Naive thymus-derived CD4-positive, alpha-beta T cell (primary cell): Measurements from ENCODE around the gene TFDP1. TPM values are rescaled to one million over a fixed set of nuclear protein-coding genes. Genes with fewer than 3 reads are reported as not detected.

Experiments
- ATAC-seq: fragments of 150-1000 bp; cut with Tn5 transposase; 2 replicates; pipeline ENCODE4 v1.10.0; 2021; ENCODE audit warnings: mild to moderate bottlenecking, moderate library complexity
- CTCF ChIA-PET: fragments of 350-600 bp; sonication (Branson Sonifier 250); formaldehyde crosslinking; loops from one replicate; lab custom pipeline; 2021; ENCODE audit warnings: antibody characterized with exemption; lab: Charles Lee
- POLR2A ChIA-PET: fragments of 350-600 bp; sonication (Branson Sonifier 250); formaldehyde crosslinking; loops from one replicate; lab custom pipeline; 2021; ENCODE audit warnings: antibody characterized with exemption, inconsistent platforms; lab: Charles Lee
- DNase-seq, 9 donors: peaks; one replicate each; pipeline versions ENCODE4 v3.0.0 to v3.0.0-alpha.2; 2020 to 2022; ENCODE audit warnings: mixed read lengths in 1 of 9
- H3K27ac ChIP-seq: one replicate; pipeline ENCODE4 v1.7.0; 2013; ENCODE audit warnings: mild to moderate bottlenecking, low read depth, low read length, moderate library complexity
- H3K27me3 ChIP-seq, 2 donors: one replicate each; pipeline ENCODE4 v1.7.0; 2013; ENCODE audit warnings: low read length in 2 of 2, mild to moderate bottlenecking in 2 of 2, moderate library complexity in 2 of 2; ENCODE audit not compliant: control insufficient read depth in 2 of 2, insufficient read depth in 2 of 2
- H3K36me3 ChIP-seq, 3 experiments: 1 replicate in 2 of 3; 2 replicates in 1 of 3; pipeline ENCODE4 v1.7.0; 2013; ENCODE audit warnings: low read length in 3 of 3, mild to moderate bottlenecking in 3 of 3, moderate library complexity in 1 of 3; ENCODE audit not compliant: insufficient read depth in 3 of 3, control insufficient read depth in 2 of 3
- H3K4me1 ChIP-seq, 2 donors: one replicate each; pipeline ENCODE4 v1.7.0; 2013; ENCODE audit warnings: low read length in 2 of 2, mild to moderate bottlenecking in 2 of 2, moderate library complexity in 1 of 2; ENCODE audit not compliant: control insufficient read depth in 2 of 2, insufficient read depth in 2 of 2
- H3K4me3 ChIP-seq: 2 replicates; pipeline ENCODE4 v1.7.0; 2013; ENCODE audit warnings: mild to moderate bottlenecking, low read length
- H3K9me3 ChIP-seq, 3 experiments: 1 replicate in 2 of 3; 2 replicates in 1 of 3; pipeline ENCODE4 v1.7.0; 2013; ENCODE audit warnings: low read length in 3 of 3; ENCODE audit not compliant: control insufficient read depth in 2 of 3
- H3K27ac Mint-ChIP-seq, 9 donors: one replicate each; pipeline ENCODE4 v1.8.0; 2020 to 2022; ENCODE audit warnings: mixed read lengths in 9 of 9, mild to moderate bottlenecking in 8 of 9, moderate library complexity in 5 of 9, inconsistent platforms in 2 of 9
- H3K27me3 Mint-ChIP-seq, 5 donors: one replicate each; pipeline ENCODE4 v1.8.0; 2021 to 2022; ENCODE audit warnings: mixed read lengths in 5 of 5, mild to moderate bottlenecking in 1 of 5
- H3K36me3 Mint-ChIP-seq, 5 donors: one replicate each; pipeline ENCODE4 v1.8.0; 2020 to 2022; ENCODE audit warnings: mixed read lengths in 5 of 5, mild to moderate bottlenecking in 3 of 5, inconsistent platforms in 1 of 5
- H3K4me1 Mint-ChIP-seq, 7 donors: one replicate each; pipeline ENCODE4 v1.8.0; 2020 to 2022; ENCODE audit warnings: mixed read lengths in 7 of 7, mild to moderate bottlenecking in 3 of 7, inconsistent platforms in 1 of 7
- H3K4me3 Mint-ChIP-seq, 10 donors: one replicate each; pipeline ENCODE4 v1.8.0; 2020 to 2022; ENCODE audit warnings: mild to moderate bottlenecking in 10 of 10, mixed read lengths in 10 of 10, moderate library complexity in 6 of 10, inconsistent platforms in 2 of 10
- H3K9me3 Mint-ChIP-seq, 11 donors: one replicate each; pipeline ENCODE4 v1.8.0; 2020 to 2022; ENCODE audit warnings: mixed read lengths in 11 of 11, mild to moderate bottlenecking in 4 of 11, inconsistent platforms in 1 of 11, moderate library complexity in 1 of 11
- intact Hi-C, 2 donors: fragments of 100-400 bp; cut with micrococcal nuclease; formaldehyde crosslinking; loops; one replicate each; pipeline ENCODE4 v1.15.1; 2023
- polyA plus RNA-seq, 2 donors: library from polyadenylated mRNA; unstranded; fragments of 300-500 nt; fragmentation: Illumina TruSeq; gene quantifications; one replicate each; pipeline ENCODE4 v1.2.3, GENCODE V29; 2021
- total RNA-seq, 6 experiments: library from RNA in 5 of 6; stranded (reverse) in 5 of 6; gene quantifications; 1 replicate in 5 of 6; 2 replicates in 1 of 6; pipeline ENCODE4 v1.2.3 and lab custom pipeline; 2021 to 2026

The TFDP1 gene
- total and polyA plus RNA-seq, 7 experiments from 2014 or later, result 21.4 to 127 (median 43.1) TPM

- Mint-ChIP-seq H3K4me1 (peaks cover 4 to 16% (median 10%) of the 10 kb centered on the region in 7 donors), H3K36me3 (peaks cover 4 to 25% (median 7%) of the 10 kb centered on the region in 5 donors), H3K27ac (no peak overlapping the region), H3K9me3 (no peaks in the 10 kb centered on the region), H3K27me3 (no peaks in the 10 kb centered on the region), H3K4me3 (no peak overlapping the region)
- Histone ChIP-seq H3K4me1 (no peaks in the 10 kb centered on the region), H3K36me3 (peaks cover 0 to 12% (median 0%) of the 10 kb centered on the region in 3 experiments), H3K9me3 (no peaks in the 10 kb centered on the region), H3K27me3 (no peaks in the 10 kb centered on the region), H3K27ac (no peak overlapping the region), H3K4me3 (no peak overlapping the region)
- DNase-seq, result no peak
- intact Hi-C loops, result no loop called here
- POLR2A ChIA-PET, result no interaction called here
- CTCF ChIA-PET, result no interaction called here
- ATAC-seq, result no peak
Observed at GRCh38 chr13:113612607-113613006, 28.1 kb downstream of the TFDP1 start.

- H3K36me3 ChIP-seq, result peaks cover 0 to 8% (median 0%) of the 10 kb centered on the region in 3 experiments
- H3K9me3 ChIP-seq, result no peaks in the 10 kb centered on the region
- ChIA-PET CTCF (no interaction called here), POLR2A (no interaction called here)
- peaks cover 0 to 22% (median 11%) of the 10 kb centered on the region in 7 donors for H3K4me1 Mint-ChIP-seq
- no peak overlapping the region for H3K27ac Mint-ChIP-seq
- no peak for DNase-seq
- no peak overlapping the region for H3K27ac ChIP-seq
- H3K4me3 Mint-ChIP-seq, result no peak overlapping the region
- H3K9me3 Mint-ChIP-seq, result no peaks in the 10 kb centered on the region
- H3K27me3 Mint-ChIP-seq, result no peaks in the 10 kb centered on the region
- peaks cover 2 to 22% (median 7%) of the 10 kb centered on the region in 5 donors for H3K36me3 Mint-ChIP-seq
- ATAC-seq, result no peak
- no peaks in the 10 kb centered on the region for H3K27me3 ChIP-seq
- H3K4me1 ChIP-seq, result no peaks in the 10 kb centered on the region
- intact Hi-C loops, result no loop called here
- no peak overlapping the region for H3K4me3 ChIP-seq
Observed at GRCh38 chr13:113613789-113614379, 29.3 kb downstream of the TFDP1 start.

- Mint-ChIP-seq H3K36me3 (peaks cover under 1 to 11% (median 2%) of the 10 kb centered on the region in 5 donors), H3K4me1 (peaks cover 0 to 13% (median 6%) of the 10 kb centered on the region in 7 donors), H3K27me3 (no peaks in the 10 kb centered on the region), H3K27ac (peak overlapping the region in 2 of 9 donors; percentile 34 to 42), H3K9me3 (no peaks in the 10 kb centered on the region), H3K4me3 (no peak overlapping the region)
- POLR2A ChIA-PET, result interaction anchor here (0.6 kb wide), 1 partner anchor 13 kb away, joined by 3 read pairs; no protein-coding TSS in a partner anchor
- intact Hi-C loops, result no loop called here
- ATAC-seq (peak; percentile 63), DNase-seq (no peak)
- Histone ChIP-seq H3K4me1 (no peaks in the 10 kb centered on the region), H3K27me3 (no peaks in the 10 kb centered on the region), H3K9me3 (no peaks in the 10 kb centered on the region), H3K4me3 (no peak overlapping the region), H3K36me3 (peaks cover 0 to 5% (median 0%) of the 10 kb centered on the region in 3 experiments), H3K27ac (no peak overlapping the region)
- CTCF ChIA-PET, result no interaction called here
Observed at GRCh38 chr13:113616281-113616906, 31.8 kb downstream of the TFDP1 start.

GRCh38 chr13:113616991-113617749 lies 32.6 kb downstream of the TFDP1 start:
- no peaks in the 10 kb centered on the region for H3K27me3 Mint-ChIP-seq
- no peak overlapping the region for H3K4me3 Mint-ChIP-seq
- ChIA-PET POLR2A (interaction anchor here (0.6 kb wide), 1 partner anchor 13 kb away, joined by 3 read pairs; no protein-coding TSS in a partner anchor), CTCF (no interaction called here)
- Histone ChIP-seq H3K4me3 (no peak overlapping the region), H3K36me3 (peaks cover 0 to 5% (median 0%) of the 10 kb centered on the region in 3 experiments), H3K27ac (no peak overlapping the region), H3K9me3 (no peaks in the 10 kb centered on the region), H3K27me3 (no peaks in the 10 kb centered on the region), H3K4me1 (no peaks in the 10 kb centered on the region)
- peak overlapping the region in 1 of 9 donors; percentile 34 for H3K27ac Mint-ChIP-seq
- peak; percentile 29 for ATAC-seq
- no peak for DNase-seq
- H3K36me3 Mint-ChIP-seq, result peaks cover 0 to 4% (median 2%) of the 10 kb centered on the region in 5 donors
- H3K4me1 Mint-ChIP-seq, result peaks cover 0 to 13% (median 5%) of the 10 kb centered on the region in 7 donors
- intact Hi-C loops, result no loop called here
- H3K9me3 Mint-ChIP-seq, result no peaks in the 10 kb centered on the region

- Histone ChIP-seq H3K27me3 (no peaks in the 10 kb centered on the region), H3K4me3 (no peak overlapping the region), H3K27ac (no peak overlapping the region), H3K4me1 (no peaks in the 10 kb centered on the region), H3K36me3 (peaks cover 0 to 11% (median 0%) of the 10 kb centered on the region in 3 experiments), H3K9me3 (no peaks in the 10 kb centered on the region)
- ChIA-PET POLR2A (no interaction called here), CTCF (no interaction called here)
- Mint-ChIP-seq H3K4me1 (peaks cover 0 to 15% (median 4%) of the 10 kb centered on the region in 7 donors), H3K4me3 (no peak overlapping the region), H3K36me3 (peaks cover 0 to 7% (median 0%) of the 10 kb centered on the region in 5 donors), H3K27me3 (no peaks in the 10 kb centered on the region), H3K9me3 (no peaks in the 10 kb centered on the region), H3K27ac (peak overlapping the region in 2 of 9 donors; percentile 32 to 34)
- no peak for DNase-seq
- intact Hi-C loops, result no loop called here
- ATAC-seq, result no peak
Observed at GRCh38 chr13:113617961-113618360, 33.4 kb downstream of the TFDP1 start.

GRCh38 chr13:113618455-113618854 lies 33.9 kb downstream of the TFDP1 start:
- Mint-ChIP-seq H3K4me3 (no peak overlapping the region), H3K4me1 (peaks cover 0 to 15% (median 4%) of the 10 kb centered on the region in 7 donors), H3K36me3 (peaks cover 0 to 7% (median 0%) of the 10 kb centered on the region in 5 donors), H3K27ac (peak overlapping the region in 5 of 9 donors; percentile 4 to 67 (median 34)), H3K9me3 (no peaks in the 10 kb centered on the region), H3K27me3 (no peaks in the 10 kb centered on the region)
- POLR2A ChIA-PET, result no interaction called here
- Histone ChIP-seq H3K4me3 (no peak overlapping the region), H3K36me3 (peaks cover 0 to 16% (median 0%) of the 10 kb centered on the region in 3 experiments), H3K27me3 (no peaks in the 10 kb centered on the region), H3K4me1 (no peaks in the 10 kb centered on the region), H3K9me3 (no peaks in the 10 kb centered on the region), H3K27ac (no peak overlapping the region)
- intact Hi-C loops, result no loop called here
- DNase-seq, result no peak
- no peak for ATAC-seq
- CTCF ChIA-PET, result no interaction called here
